Thoracic aorta endothelial cell (primary cell): Measurements from ENCODE around the gene ECI2. TPM values are rescaled to one million over a fixed set of nuclear protein-coding genes. Genes with fewer than 3 reads are reported as not detected.

Experiments used
- total RNA-seq: library from RNA; depleted of rRNA; stranded (reverse); fragments of >200 nt; gene quantifications from 2 replicates; pipeline ENCODE4 v1.2.3, GENCODE V29; 2012

ECI2 gene
- total RNA-seq, result 145 and 148 TPM in 2 replicates

GRCh38 chr6:4134841-4135664 lies at the start of gene ECI2:
Gene ECI2, minus strand, starts transcription at chr6:4135575. Its CDS starts 15 bp downstream, at chr6:4135560.

GRCh38 chr6:4078691-4079471 lies 56.5 kb downstream of the ECI2 start, which contains the start of gene FAM217A:
Gene FAM217A, minus strand, starts transcription at chr6:4079137. Its CDS starts 1,723 bp downstream, at chr6:4077414.

Other genes starting within 250 kb of the ECI2 start
- gene FAM217A, start 56.4 kb downstream of the ECI2 start, total RNA-seq, result not detected in 2 replicates